Keratinocyte (primary cell): ENCODE data around the gene QRICH2. TPM values are rescaled to one million over a fixed set of nuclear protein-coding genes. Genes with fewer than 3 reads are reported as not detected.

Experiments
- DNase-seq: peaks from one replicate; pipeline ENCODE4 v3.0.0-alpha.2; 2011; ENCODE audit warnings: low read depth, missing footprints, low spot score
- FAIRE-seq: peaks from 2 replicates; lab custom pipeline; 2011; peaks lifted over from hg19 to GRCh38; lab: Jason Lieb, UNC
- H2AFZ ChIP-seq: 2 replicates; pipeline ENCODE4 v1.6.0; 2012; ENCODE audit warnings: low read length, control low read depth, inconsistent platforms; ENCODE audit not compliant: control insufficient read depth
- H3K27ac ChIP-seq: 2 replicates; pipeline ENCODE4 v1.5.1; 2011; ENCODE audit warnings: low read length; ENCODE audit not compliant: control insufficient read depth, insufficient read depth
- H3K27me3 ChIP-seq: 3 replicates; pipeline ENCODE4 v1.6.0; 2011; ENCODE audit warnings: low read length; ENCODE audit not compliant: control insufficient read depth, insufficient read depth; ENCODE audit errors: extremely low read depth
- H3K36me3 ChIP-seq, 2 experiments: 2 replicates in 1 of 2; 3 replicates in 1 of 2; pipeline ENCODE4 v1.5.1; 2011; ENCODE audit warnings: low read length in 2 of 2, mild to moderate bottlenecking in 1 of 2; ENCODE audit not compliant: control insufficient read depth in 2 of 2, insufficient read depth in 2 of 2; ENCODE audit errors: extremely low read depth in 1 of 2
- H3K4me1 ChIP-seq: 3 replicates; pipeline ENCODE4 v1.5.1; 2011; ENCODE audit warnings: low read length; ENCODE audit not compliant: control insufficient read depth, insufficient read depth; ENCODE audit errors: extremely low read depth
- H3K4me2 ChIP-seq: 3 replicates; pipeline ENCODE4 v1.6.0; 2011; ENCODE audit warnings: low read depth, low read length; ENCODE audit not compliant: control insufficient read depth, insufficient read depth; ENCODE audit errors: extremely low read depth
- H3K4me3 ChIP-seq, 3 experiments: fragments of 200-600 bp in 1 of 3; sonication (generic) in 1 of 3; 2 replicates in 2 of 3; 3 replicates in 1 of 3; pipeline ENCODE4 v1.5.1; 2011 to 2016; ENCODE audit warnings: low read length in 3 of 3, mild to moderate bottlenecking in 3 of 3, control low read depth in 2 of 3, inconsistent platforms in 1 of 3, low read depth in 1 of 3, mixed read lengths in 1 of 3, mixed run types in 1 of 3, moderate library complexity in 1 of 3; ENCODE audit not compliant: control insufficient read depth in 2 of 3, insufficient read depth in 2 of 3; ENCODE audit errors: extremely low read depth in 1 of 3
- H3K79me2 ChIP-seq: 2 replicates; pipeline ENCODE4 v1.6.0; 2012; ENCODE audit warnings: low read length; ENCODE audit not compliant: control insufficient read depth, insufficient read depth
- H3K9ac ChIP-seq: 3 replicates; pipeline ENCODE4 v1.6.0; 2011; ENCODE audit warnings: low read length; ENCODE audit not compliant: control insufficient read depth, insufficient read depth; ENCODE audit errors: extremely low read depth
- H3K9me1 ChIP-seq: 3 replicates; pipeline ENCODE4 v1.6.0; 2011; ENCODE audit warnings: low read length; ENCODE audit not compliant: control insufficient read depth, insufficient read depth; ENCODE audit errors: extremely low read depth
- H3K9me3 ChIP-seq: 2 replicates; pipeline ENCODE4 v1.5.1; 2012; ENCODE audit warnings: low read depth, low read length; ENCODE audit not compliant: control insufficient read depth
- H4K20me1 ChIP-seq: 3 replicates; pipeline ENCODE4 v1.6.0; 2011; ENCODE audit warnings: low read length; ENCODE audit not compliant: control insufficient read depth, insufficient read depth; ENCODE audit errors: extremely low read depth
- CTCF ChIP-seq, 3 experiments: IDR thresholded peaks in 1 of 3; conservative IDR thresholded peaks in 1 of 3; optimal IDR thresholded peaks in 1 of 3; 2 replicates in 2 of 3; 3 replicates in 1 of 3; pipeline versions ENCODE3 to v1.5.1; 2011; ENCODE audit warnings: low read length in 3 of 3, mild to moderate bottlenecking in 3 of 3, moderate library complexity in 2 of 3, control low read depth in 1 of 3, inconsistent platforms in 1 of 3; ENCODE audit not compliant: insufficient read depth in 2 of 3; ENCODE audit errors: extremely low read depth in 1 of 3
- EZH2 ChIP-seq: IDR thresholded peaks from one replicate; pipeline ENCODE4 v1.6.1; 2012; ENCODE audit warnings: inconsistent platforms, mild to moderate bottlenecking, low read length, moderate library complexity
- dilution Hi-C: fragments of 300-500 bp; cut with MboI; formaldehyde crosslinking; loops from one replicate; pipeline ENCODE4 v1.7.0; 2020; ENCODE audit warnings: low sequenced_read_pairs; ENCODE audit not compliant: extremely low pct_ligation_motif_present
- polyA plus RNA-seq, 5 experiments: library from polyadenylated mRNA; depleted of rRNA in 3 of 5; stranded (reverse) in 3 of 5; stranded (forward) in 1 of 5; unstranded in 1 of 5; fragments of >200 nt; gene quantifications; 1 replicate in 1 of 5; 2 replicates in 3 of 5; 3 replicates in 1 of 5; pipeline versions ENCODE4 v1.2.1 to v1.2.3, GENCODE V29; 2011 to 2012; ENCODE audit warnings: missing spikeins in 2 of 5, low read depth in 1 of 5, low replicate concordance in 1 of 5

Gene QRICH2
- polyA plus RNA-seq, 1 donor (not counting 4 experiments of a cell fraction or from before 2014, with no cell fraction given): 1.6 TPM

GRCh38 chr17:76271669-76272540 is 36.2 kb downstream of the QRICH2 start:
- dilution Hi-C loops: no loop called here
- no peaks in the 10 kb centered on the region for H3K9me3 ChIP-seq
- H3K4me2 ChIP-seq: peak overlapping the region; percentile 48
- H3K27me3 ChIP-seq: no peaks in the 10 kb centered on the region
- peaks cover 6 to 12% of the 10 kb centered on the region in 2 experiments for H3K36me3 ChIP-seq
- no peak overlapping the region for H3K4me3 ChIP-seq
- no peak overlapping the region for H3K27ac ChIP-seq
- H3K9ac ChIP-seq: peak overlapping the region; percentile 37
- H2AFZ ChIP-seq: no peak overlapping the region
- H3K4me1 ChIP-seq: peaks cover 31% of the 10 kb centered on the region
- H4K20me1 ChIP-seq: no peaks in the 10 kb centered on the region
- H3K9me1 ChIP-seq: no peaks in the 10 kb centered on the region
- FAIRE-seq (no peak), DNase-seq (no peak)
- peaks cover 12% of the 10 kb centered on the region for H3K79me2 ChIP-seq
- no peak for TF ChIP-seq EZH2
- TF ChIP-seq CTCF (optimal IDR thresholded peaks at IDR 0.05 in 1 of 3, IDR thresholded peaks at IDR 0.05 in 1 of 3, conservative IDR thresholded peaks at IDR 0.05 in 1 of 3; ENCODE audit: extremely low read depth in 1 of 3, insufficient read depth in 2 of 3, low read length in 3 of 3): no peak

GRCh38 chr17:76270770-76271668 is 37.1 kb downstream of the QRICH2 start:
- DNase-seq (no peak), FAIRE-seq (no peak)
- H3K36me3 ChIP-seq: peaks cover 6 to 12% of the 10 kb centered on the region in 2 experiments
- H4K20me1 ChIP-seq: no peaks in the 10 kb centered on the region
- no peak overlapping the region for H2AFZ ChIP-seq
- H3K4me3 ChIP-seq: no peak overlapping the region
- H3K27ac ChIP-seq: no peak overlapping the region
- H3K4me1 ChIP-seq: peaks cover 38% of the 10 kb centered on the region
- no peak overlapping the region for H3K9ac ChIP-seq
- H3K4me2 ChIP-seq: peak overlapping the region; percentile 48
- dilution Hi-C loops: no loop called here
- TF ChIP-seq EZH2: no peak
- no peak for TF ChIP-seq CTCF (optimal IDR thresholded peaks at IDR 0.05 in 1 of 3, IDR thresholded peaks at IDR 0.05 in 1 of 3, conservative IDR thresholded peaks at IDR 0.05 in 1 of 3; ENCODE audit: extremely low read depth in 1 of 3, insufficient read depth in 2 of 3, low read length in 3 of 3)
- peaks cover 20% of the 10 kb centered on the region for H3K79me2 ChIP-seq
- no peaks in the 10 kb centered on the region for H3K9me3 ChIP-seq
- H3K9me1 ChIP-seq: peaks cover 2% of the 10 kb centered on the region
- no peaks in the 10 kb centered on the region for H3K27me3 ChIP-seq
